GM12878 (cell line): ENCODE results near the gene SLC15A1. TPM values are rescaled to one million over a fixed set of nuclear protein-coding genes. Genes with fewer than 3 reads are reported as not detected.

Experiments
- ATAC-seq: fragments of 200-7000 bp; cut with Tn5 transposase; 3 replicates; pipeline ENCODE4 v1.9.1; 2020; ENCODE audit warnings: mild to moderate bottlenecking, moderate library complexity
- BruUV-seq: library from RNA; stranded (reverse); fragments of 400-500 nt; replicated peaks from 2 replicates; lab custom pipeline; 2021; lab: Mats Ljungman, UMichigan
- CTCF ChIA-PET: fragments of 300-600 bp; sonication (Branson Sonifier 250); formaldehyde crosslinking; extraction: SDS; loops from one replicate; lab custom pipeline; 2021; ENCODE audit warnings: inconsistent platforms; lab: Yijun Ruan, JAX
- POLR2A ChIA-PET: fragments of 350-600 bp; formaldehyde crosslinking; extraction: SDS; loops from one replicate; lab custom pipeline; 2021; ENCODE audit warnings: inconsistent platforms; lab: Charles Lee
- RAD21 ChIA-PET: fragments of 300-600 bp; sonication (Branson Sonifier 250); formaldehyde crosslinking; loops from one replicate; lab custom pipeline; 2023; ENCODE audit warnings: antibody characterized with exemption; ENCODE audit not compliant: unreplicated experiment; lab: Charles Lee
- SMC1A ChIA-PET: fragments of 300-600 bp; sonication (Branson Sonifier 250); formaldehyde crosslinking; loops from one replicate; lab custom pipeline; 2023; ENCODE audit not compliant: unreplicated experiment, uncharacterized antibody; lab: Charles Lee
- DNase-seq: peaks from one replicate; pipeline ENCODE4 v3.0.0-alpha.2; 2011; ENCODE audit warnings: low read depth, low spot score
- FAIRE-seq: peaks from 3 replicates; lab custom pipeline; 2011; peaks lifted over from hg19 to GRCh38; lab: Jason Lieb, UNC
- H2AFZ ChIP-seq: 2 replicates; pipeline ENCODE4 v1.6.0; 2011; ENCODE audit warnings: low read depth, low read length, control low read depth; ENCODE audit not compliant: control insufficient read depth
- H3K27ac ChIP-seq: 2 replicates; pipeline ENCODE4 v1.5.1; 2011; ENCODE audit warnings: control low read depth; ENCODE audit not compliant: control insufficient read depth, insufficient read depth
- H3K27me3 ChIP-seq, 2 experiments: replicated peaks in 1 of 2; 2 replicates each; pipeline versions ENCODE4 v1.6.0 to v1.6.1; 2011; ENCODE audit warnings: low read length in 1 of 2; ENCODE audit not compliant: control insufficient read depth in 2 of 2, insufficient read depth in 2 of 2
- H3K36me3 ChIP-seq, 2 experiments: 2 replicates each; pipeline ENCODE4 v1.5.1; 2011; ENCODE audit warnings: low read length in 1 of 2; ENCODE audit not compliant: control insufficient read depth in 2 of 2, insufficient read depth in 2 of 2
- H3K4me1 ChIP-seq: 2 replicates; pipeline ENCODE4 v1.6.1; 2011; ENCODE audit warnings: mild to moderate bottlenecking, low read length, moderate library complexity, mixed read lengths; ENCODE audit not compliant: control insufficient read depth, insufficient read depth
- H3K4me2 ChIP-seq: 2 replicates; pipeline ENCODE4 v1.6.0; 2011; ENCODE audit warnings: control low read depth; ENCODE audit not compliant: control insufficient read depth, insufficient read depth
- H3K4me3 ChIP-seq: fragments of 200-600 bp; sonication (generic); 2 replicates; pipeline ENCODE4 v1.5.1; 2016
- H3K79me2 ChIP-seq: 2 replicates; pipeline ENCODE4 v1.6.0; 2011; ENCODE audit warnings: low read length; ENCODE audit not compliant: control insufficient read depth, insufficient read depth
- H3K9ac ChIP-seq: 2 replicates; pipeline ENCODE4 v1.8.0; 2011; ENCODE audit warnings: low read length, control low read depth, mixed read lengths; ENCODE audit not compliant: control insufficient read depth, insufficient read depth
- H3K9me3 ChIP-seq: replicated peaks from 3 replicates; pipeline ENCODE4 v1.5.1; 2011; ENCODE audit warnings: mild to moderate bottlenecking, low read length; ENCODE audit not compliant: control insufficient read depth, insufficient read depth
- H4K20me1 ChIP-seq: 2 replicates; pipeline ENCODE4 v1.6.0; 2011; ENCODE audit not compliant: control insufficient read depth, insufficient read depth
- KDM1A ChIP-seq: fragments of 200-600 bp; sonication (generic); IDR thresholded peaks from 2 replicates; pipeline ENCODE4 v1.6.1; 2016; ENCODE audit warnings: borderline replicate concordance
- MLLT1 ChIP-seq: fragments of 450-650 bp; IDR thresholded peaks from 2 replicates; pipeline ENCODE4 v1.6.1; 2016; ENCODE audit warnings: mild to moderate bottlenecking
- RELA ChIP-seq: fragments of 450-650 bp; IDR thresholded peaks from 2 replicates; pipeline ENCODE4 v1.8.0; 2014; ENCODE audit warnings: borderline replicate concordance; ENCODE audit not compliant: partially characterized antibody
- REST ChIP-seq: IDR thresholded peaks from 2 replicates; pipeline ENCODE4 v1.6.1; 2012; ENCODE audit warnings: mild to moderate bottlenecking, low read depth, low read length
- SUZ12 ChIP-seq: fragments of 200-600 bp; sonication (generic); IDR thresholded peaks from one replicate; pipeline ENCODE4 v1.6.1; 2018; ENCODE audit warnings: antibody characterized with exemption, mild to moderate bottlenecking; ENCODE audit not compliant: unreplicated experiment
- TBL1XR1 ChIP-seq: IDR thresholded peaks from 2 replicates; pipeline ENCODE4 v1.6.1; 2012; ENCODE audit warnings: low read depth, low read length, improper control_type of control experiment
- TCF12 ChIP-seq: IDR thresholded peaks from 2 replicates; pipeline ENCODE4 v1.6.1; 2011; ENCODE audit warnings: low read depth, mild to moderate bottlenecking, low read length
- WGBS: methylation state at CpG from one replicate; pipeline ENCODE4 v1.1.6; 2016; ENCODE audit warnings: low lambda C conversion rate; ENCODE audit not compliant: insufficient replicate concordance, insufficient coverage; ENCODE audit errors: missing lambda C conversion rate; 5-methylcytosine and 5-hydroxymethylcytosine counted together
- in situ Hi-C: fragments of 300-500 bp; cut with MboI; formaldehyde crosslinking; loops from 9 replicates; pipeline ENCODE4 v1.14.3; 2018; ENCODE audit warnings: mixed read lengths
- intact Hi-C: fragments of 100-400 bp; cut with micrococcal nuclease; formaldehyde crosslinking; loops from one replicate; pipeline ENCODE4 v1.14.2; 2022; ENCODE audit not compliant: unreplicated experiment
- polyA plus RNA-seq, 11 experiments: library from polyadenylated mRNA; depleted of rRNA in 4 of 11; unstranded in 6 of 11; stranded (reverse) in 5 of 11; fragments of >200 nt; fragmentation: Nextera tagmentation in 4 of 11; fragmentation: Illumina TruSeq in 1 of 11; extraction: Ambion mirVana in 4 of 11; extraction: Trizol in 1 of 11; gene quantifications; 1 replicate in 1 of 11; 2 replicates in 10 of 11; pipeline versions ENCODE4 v1.2.1 to v1.2.3, GENCODE V29; 2011 to 2016; ENCODE audit warnings: inconsistent platforms in 2 of 11, missing spikeins in 2 of 11, low read depth in 1 of 11
- total RNA-seq, 4 experiments: library from RNA; depleted of rRNA in 3 of 4; stranded (reverse); fragments of >200 nt in 3 of 4; fragmentation: Illumina TruSeq in 1 of 4; extraction: Trizol in 1 of 4; gene quantifications; 2 replicates each; pipeline versions ENCODE4 v1.2.1 to v1.2.3, GENCODE V29; 2013 to 2021
- TF ChIP-seq, protein P1 (sequence below): IDR thresholded peaks from 2 replicates; pipeline ENCODE4 v1.6.1; 2012; ENCODE audit warnings: low read depth, low read length, improper control_type of control experiment
- TF ChIP-seq, protein P2 (sequence below): fragments of 450-650 bp; formaldehyde crosslinking; IDR thresholded peaks from 2 replicates; pipeline ENCODE4 v1.4.0; 2020; ENCODE audit warnings: mild to moderate bottlenecking, moderate library complexity
- TF ChIP-seq, protein P3 (sequence below): fragments of 450-650 bp; IDR thresholded peaks from 2 replicates; pipeline ENCODE4 v1.6.1; 2018; ENCODE audit warnings: borderline replicate concordance, mild to moderate bottlenecking; ENCODE audit not compliant: partially characterized antibody

SLC15A1 gene
- total and polyA plus RNA-seq, 10 of the 15 experiments (the other 5 are each of a cell fraction or from before 2014, with no cell fraction given) = not detected

- FAIRE-seq (no peak), ATAC-seq (no peak), DNase-seq (no peak)
- in situ Hi-C loops = no loop called here
- Histone ChIP-seq H3K27ac (no peak overlapping the region), H3K9me3 (no peaks in the 10 kb centered on the region), H3K79me2 (no peaks in the 10 kb centered on the region), H3K27me3 (no peaks in the 10 kb centered on the region), H3K9ac (no peak overlapping the region), H3K4me3 (no peak overlapping the region), H4K20me1 (no peaks in the 10 kb centered on the region), H3K4me1 (no peaks in the 10 kb centered on the region), H3K36me3 (no peaks in the 10 kb centered on the region), H2AFZ (no peak overlapping the region), H3K4me2 (no peak overlapping the region)
- SMC1A ChIA-PET = interaction anchor here (1.7 kb wide), 1 partner anchor 18 kb away, joined by 4 read pairs; no protein-coding TSS in a partner anchor
- RAD21 ChIA-PET = no interaction called here
- CTCF ChIA-PET = interaction anchor here (1.2 kb wide), 1 partner anchor 13 kb away, joined by 3 read pairs; no protein-coding TSS in a partner anchor
- no TSS peak for BruUV-seq
- intact Hi-C loops = no loop called here
- WGBS = 39% methylated on average over 1 of the region's 1 CpG
- POLR2A ChIA-PET = no interaction called here
- TF ChIP-seq, protein P1, sequence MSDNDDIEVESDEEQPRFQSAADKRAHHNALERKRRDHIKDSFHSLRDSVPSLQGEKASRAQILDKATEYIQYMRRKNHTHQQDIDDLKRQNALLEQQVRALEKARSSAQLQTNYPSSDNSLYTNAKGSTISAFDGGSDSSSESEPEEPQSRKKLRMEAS = no peak
- TF ChIP-seq SUZ12 = no peak
- no peak for TF ChIP-seq MLLT1
- TF ChIP-seq TBL1XR1 = no peak
- no peak for TF ChIP-seq REST
- TF ChIP-seq RELA = no peak
- no peak for TF ChIP-seq TCF12
- TF ChIP-seq, protein P2, sequence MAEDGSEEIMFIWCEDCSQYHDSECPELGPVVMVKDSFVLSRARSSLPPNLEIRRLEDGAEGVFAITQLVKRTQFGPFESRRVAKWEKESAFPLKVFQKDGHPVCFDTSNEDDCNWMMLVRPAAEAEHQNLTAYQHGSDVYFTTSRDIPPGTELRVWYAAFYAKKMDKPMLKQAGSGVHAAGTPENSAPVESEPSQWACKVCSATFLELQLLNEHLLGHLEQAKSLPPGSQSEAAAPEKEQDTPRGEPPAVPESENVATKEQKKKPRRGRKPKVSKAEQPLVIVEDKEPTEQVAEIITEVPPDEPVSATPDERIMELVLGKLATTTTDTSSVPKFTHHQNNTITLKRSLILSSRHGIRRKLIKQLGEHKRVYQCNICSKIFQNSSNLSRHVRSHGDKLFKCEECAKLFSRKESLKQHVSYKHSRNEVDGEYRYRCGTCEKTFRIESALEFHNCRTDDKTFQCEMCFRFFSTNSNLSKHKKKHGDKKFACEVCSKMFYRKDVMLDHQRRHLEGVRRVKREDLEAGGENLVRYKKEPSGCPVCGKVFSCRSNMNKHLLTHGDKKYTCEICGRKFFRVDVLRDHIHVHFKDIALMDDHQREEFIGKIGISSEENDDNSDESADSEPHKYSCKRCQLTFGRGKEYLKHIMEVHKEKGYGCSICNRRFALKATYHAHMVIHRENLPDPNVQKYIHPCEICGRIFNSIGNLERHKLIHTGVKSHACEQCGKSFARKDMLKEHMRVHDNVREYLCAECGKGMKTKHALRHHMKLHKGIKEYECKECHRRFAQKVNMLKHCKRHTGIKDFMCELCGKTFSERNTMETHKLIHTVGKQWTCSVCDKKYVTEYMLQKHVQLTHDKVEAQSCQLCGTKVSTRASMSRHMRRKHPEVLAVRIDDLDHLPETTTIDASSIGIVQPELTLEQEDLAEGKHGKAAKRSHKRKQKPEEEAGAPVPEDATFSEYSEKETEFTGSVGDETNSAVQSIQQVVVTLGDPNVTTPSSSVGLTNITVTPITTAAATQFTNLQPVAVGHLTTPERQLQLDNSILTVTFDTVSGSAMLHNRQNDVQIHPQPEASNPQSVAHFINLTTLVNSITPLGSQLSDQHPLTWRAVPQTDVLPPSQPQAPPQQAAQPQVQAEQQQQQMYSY (CRISPR knock-in tag) = no peak
- no peak for TF ChIP-seq KDM1A
- TF ChIP-seq, protein P3, sequence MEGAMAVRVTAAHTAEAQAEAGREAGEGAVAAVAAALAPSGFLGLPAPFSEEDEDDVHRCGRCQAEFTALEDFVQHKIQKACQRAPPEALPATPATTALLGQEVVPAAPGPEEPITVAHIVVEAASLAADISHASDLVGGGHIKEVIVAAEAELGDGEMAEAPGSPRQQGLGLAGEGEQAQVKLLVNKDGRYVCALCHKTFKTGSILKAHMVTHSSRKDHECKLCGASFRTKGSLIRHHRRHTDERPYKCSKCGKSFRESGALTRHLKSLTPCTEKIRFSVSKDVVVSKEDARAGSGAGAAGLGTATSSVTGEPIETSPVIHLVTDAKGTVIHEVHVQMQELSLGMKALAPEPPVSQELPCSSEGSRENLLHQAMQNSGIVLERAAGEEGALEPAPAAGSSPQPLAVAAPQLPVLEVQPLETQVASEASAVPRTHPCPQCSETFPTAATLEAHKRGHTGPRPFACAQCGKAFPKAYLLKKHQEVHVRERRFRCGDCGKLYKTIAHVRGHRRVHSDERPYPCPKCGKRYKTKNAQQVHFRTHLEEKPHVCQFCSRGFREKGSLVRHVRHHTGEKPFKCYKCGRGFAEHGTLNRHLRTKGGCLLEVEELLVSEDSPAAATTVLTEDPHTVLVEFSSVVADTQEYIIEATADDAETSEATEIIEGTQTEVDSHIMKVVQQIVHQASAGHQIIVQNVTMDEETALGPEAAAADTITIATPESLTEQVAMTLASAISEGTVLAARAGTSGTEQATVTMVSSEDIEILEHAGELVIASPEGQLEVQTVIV = no peak
These were observed 27.2 kb upstream of the SLC15A1 start for GRCh38 chr13:98779695-98780094.
